HG02970 (cell line): ENCODE results near the gene DEAF1.
"Not testable (repeated sequence)": the region's sequence is repeated elsewhere in the genome, so short reads cannot be mapped to it uniquely, and the experiment has no call there.

ENCODE experiments used
- ATAC-seq: cut with Tn5 transposase; IDR thresholded peaks from one replicate; pipeline ENCODE4 v1.9.1; 2021; ENCODE audit warnings: mild to moderate bottlenecking, moderate library complexity, moderate number of reproducible peaks; ENCODE audit not compliant: unreplicated experiment, low FRiP score

Gene DEAF1

GRCh38 chr11:687751-688150 lies 7.3 kb downstream of the DEAF1 start:
- ATAC-seq: no peak

GRCh38 chr11:686451-687243 lies 8.4 kb downstream of the DEAF1 start:
- no peak for ATAC-seq

GRCh38 chr11:680970-681369 lies 14.1 kb downstream of the DEAF1 start:
- ATAC-seq: no peak

GRCh38 chr11:680476-680875 lies 14.5 kb downstream of the DEAF1 start:
- ATAC-seq: no peak

- ATAC-seq: no peak
Observed at GRCh38 chr11:679271-680207, 15.5 kb downstream of the DEAF1 start.

- ATAC-seq: no peak
Observed at GRCh38 chr11:678297-678696, 16.7 kb downstream of the DEAF1 start.

- ATAC-seq: no peak
Observed at GRCh38 chr11:674406-674805, 20.6 kb downstream of the DEAF1 start.

GRCh38 chr11:673866-674265 lies 21.2 kb downstream of the DEAF1 start:
- ATAC-seq: no peak

- ATAC-seq: no peak
Observed at GRCh38 chr11:665704-666281, 29.2 kb downstream of the DEAF1 start.

- ATAC-seq: no peak
Observed at GRCh38 chr11:665062-665703, 29.8 kb downstream of the DEAF1 start.

GRCh38 chr11:662689-663274 lies 32.2 kb downstream of the DEAF1 start:
- no peak for ATAC-seq

- ATAC-seq: no peak
Observed at GRCh38 chr11:660681-661444, 34.2 kb downstream of the DEAF1 start.

GRCh38 chr11:660281-660680 lies 34.7 kb downstream of the DEAF1 start:
- ATAC-seq: no peak

- no peak for ATAC-seq
Observed at GRCh38 chr11:659532-660085, 35.4 kb downstream of the DEAF1 start.

- ATAC-seq: no peak
Observed at GRCh38 chr11:657691-658126, 37.3 kb downstream of the DEAF1 start.

- no peak for ATAC-seq
Observed at GRCh38 chr11:656866-657265, 38.2 kb downstream of the DEAF1 start.

GRCh38 chr11:656426-656825 lies 38.6 kb downstream of the DEAF1 start:
- no peak for ATAC-seq

- ATAC-seq: no peak
Observed at GRCh38 chr11:655036-655726, 39.8 kb downstream of the DEAF1 start.

GRCh38 chr11:654444-654843 lies 40.6 kb downstream of the DEAF1 start:
- ATAC-seq: not testable (repeated sequence)
